Gastrocnemius medialis (tissue), 4 donors: ENCODE results near the gene CENPVL1.

ENCODE experiments used
- POLR2A ChIP-seq, 2 donors: fragments of 450-650 bp; IDR thresholded peaks; one replicate each; pipeline ENCODE4 v1.6.1; 2017; ENCODE audit warnings: antibody characterized with exemption in 2 of 2, mild to moderate bottlenecking in 2 of 2, moderate library complexity in 2 of 2
- TF ChIP-seq, protein P1 (sequence below), 5 experiments: fragments of 450-650 bp in 3 of 5; fragments of 200-600 bp in 2 of 5; sonication (generic) in 2 of 5; IDR thresholded peaks in 4 of 5; conservative IDR thresholded peaks in 1 of 5; 1 replicate in 4 of 5; 2 replicates in 1 of 5; pipeline ENCODE4 v1.5.1; 2016 to 2019; ENCODE audit warnings: antibody characterized with exemption in 5 of 5, mild to moderate bottlenecking in 3 of 5, moderate library complexity in 3 of 5

GRCh38 chrX:51743179-51743957 lies 33.1 kb downstream of the CENPVL1 start, which contains the start of gene GSPT2:
- TF ChIP-seq, protein P1, sequence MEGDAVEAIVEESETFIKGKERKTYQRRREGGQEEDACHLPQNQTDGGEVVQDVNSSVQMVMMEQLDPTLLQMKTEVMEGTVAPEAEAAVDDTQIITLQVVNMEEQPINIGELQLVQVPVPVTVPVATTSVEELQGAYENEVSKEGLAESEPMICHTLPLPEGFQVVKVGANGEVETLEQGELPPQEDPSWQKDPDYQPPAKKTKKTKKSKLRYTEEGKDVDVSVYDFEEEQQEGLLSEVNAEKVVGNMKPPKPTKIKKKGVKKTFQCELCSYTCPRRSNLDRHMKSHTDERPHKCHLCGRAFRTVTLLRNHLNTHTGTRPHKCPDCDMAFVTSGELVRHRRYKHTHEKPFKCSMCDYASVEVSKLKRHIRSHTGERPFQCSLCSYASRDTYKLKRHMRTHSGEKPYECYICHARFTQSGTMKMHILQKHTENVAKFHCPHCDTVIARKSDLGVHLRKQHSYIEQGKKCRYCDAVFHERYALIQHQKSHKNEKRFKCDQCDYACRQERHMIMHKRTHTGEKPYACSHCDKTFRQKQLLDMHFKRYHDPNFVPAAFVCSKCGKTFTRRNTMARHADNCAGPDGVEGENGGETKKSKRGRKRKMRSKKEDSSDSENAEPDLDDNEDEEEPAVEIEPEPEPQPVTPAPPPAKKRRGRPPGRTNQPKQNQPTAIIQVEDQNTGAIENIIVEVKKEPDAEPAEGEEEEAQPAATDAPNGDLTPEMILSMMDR (IDR thresholded peaks at IDR 0.05 in 4 of 5, conservative IDR thresholded peaks at IDR 0.05 in 1 of 5): no peak
- TF ChIP-seq POLR2A (IDR thresholded peaks at IDR 0.05): peak; percentile 19 to 25
